Measurements from ENCODE around the gene CD164L2. TPM values are rescaled to one million over a fixed set of nuclear protein-coding genes. Genes with fewer than 3 reads are reported as not detected.

Gene CD164L2
- total RNA-seq, 1 experiment from 2014 or later, result 0.63 TPM

GRCh38 chr1:27366113-27366410, 17.1 kb downstream of the CD164L2 start:
- TF ChIP-seq CTCF (conservative IDR thresholded peaks at IDR 0.05) (no peak), EZH2 (IDR thresholded peaks at IDR 0.05; ENCODE audit: low read depth) (no peak)

DNA sequence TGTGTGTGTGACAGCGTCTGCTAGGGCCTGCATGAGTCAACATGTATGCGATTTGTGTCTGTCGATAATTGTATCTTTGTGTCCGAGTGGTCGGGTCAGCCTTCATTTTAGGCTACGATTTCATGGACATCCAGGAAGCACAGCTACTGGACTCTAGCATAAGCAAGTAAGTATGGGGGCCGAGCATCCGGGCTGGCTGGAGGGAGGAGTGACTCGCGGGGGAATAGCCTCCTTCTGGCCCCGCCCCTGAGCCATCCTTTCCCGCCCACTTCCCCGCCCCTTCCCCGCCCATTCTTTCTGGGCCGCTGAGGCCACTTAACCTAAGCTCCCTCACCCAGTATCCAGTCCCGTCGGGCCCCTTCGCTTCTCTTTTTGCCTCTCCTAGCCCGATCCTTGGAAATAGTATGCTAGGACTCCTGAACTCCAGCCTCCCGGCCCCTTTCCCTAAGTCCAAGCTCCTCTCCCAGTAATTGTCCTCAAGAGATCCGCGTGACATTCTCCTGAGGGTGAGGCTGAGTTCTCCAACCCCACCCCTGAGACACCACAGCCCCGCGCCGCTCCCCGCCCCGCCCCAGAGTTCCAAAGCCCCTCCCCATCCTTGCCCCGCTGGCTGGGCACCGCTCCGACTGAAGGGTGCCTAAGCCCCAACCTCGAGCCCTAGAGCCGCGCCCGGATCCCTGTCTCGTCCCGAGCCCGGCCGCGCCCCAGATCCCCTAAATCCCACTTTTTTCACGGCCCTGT, 17.6 kb downstream of the CD164L2 start:
- Histone ChIP-seq H3K4me3 (peak overlapping the region; percentile 70), H3K4me2 (peak overlapping the region; percentile 80), H3F3A (ENCODE audit: insufficient read depth, low read depth) (no peaks in the 10 kb centered on the region), H4K20me1 (ENCODE audit: insufficient read depth) (no peaks in the 10 kb centered on the region), H2AFZ (peak overlapping the region; percentile 79), H3K36me3 (ENCODE audit: low read depth) (no peaks in the 10 kb centered on the region), H3K27ac (no peak overlapping the region), H3K4me1 (replicated peaks; ENCODE audit: insufficient read depth) (peaks cover 9% of the 10 kb centered on the region; the same call in 1 of the 2 replicates), H3K79me2 (ENCODE audit: low read depth) (no peaks in the 10 kb centered on the region), H3K9me2 (ENCODE audit: insufficient read depth) (no peaks in the 10 kb centered on the region), H3K9me3 (ENCODE audit: insufficient read depth, low read depth) (no peaks in the 10 kb centered on the region), H3K27me3 (ENCODE audit: insufficient read depth, low read depth) (no peaks in the 10 kb centered on the region)
- CTCF ChIA-PET, result interaction anchor here (0.5 to 1.0 kb wide), 7 partner anchors 17 to 834 kb away, joined by 3 to 8 read pairs (median 5); partner anchors contain the start of gene CD164L2
- POLR2A ChIA-PET (ENCODE audit: unreplicated experiment), result interaction anchor here (0.5 to 1.0 kb wide), 5 partner anchors 19 to 723 kb away, joined by 4 to 24 read pairs (median 4); partner anchors contain the start of gene EYA3
- BruUV-seq (replicated peaks), result no TSS peak
- no peak for TF ChIP-seq EZH2 (IDR thresholded peaks at IDR 0.05; ENCODE audit: low read depth)
- intact Hi-C loops (cut with micrococcal nuclease; ENCODE audit: unreplicated experiment), result loop anchor here (1.0 to 5.0 kb wide), 3 partner anchors 17 to 43 kb away; partner anchors contain the start of genes CD164L2 and TMEM222
- peak; percentile 51 to 80 for DNase-seq

More at GRCh38 chr1:27366113-27366410, 17.1 kb downstream of the CD164L2 start:
- Histone ChIP-seq H3K36me3 (ENCODE audit: low read depth) (no peaks in the 10 kb centered on the region), H3K27ac (no peak overlapping the region), H3K79me2 (ENCODE audit: low read depth) (no peaks in the 10 kb centered on the region), H3F3A (ENCODE audit: insufficient read depth, low read depth) (no peaks in the 10 kb centered on the region), H3K4me2 (peak overlapping the region; percentile 80), H4K20me1 (ENCODE audit: insufficient read depth) (no peaks in the 10 kb centered on the region), H2AFZ (peak overlapping the region; percentile 79), H3K4me1 (replicated peaks; ENCODE audit: insufficient read depth) (peaks cover 9% of the 10 kb centered on the region; the same call in 1 of the 2 replicates), H3K27me3 (ENCODE audit: insufficient read depth, low read depth) (no peaks in the 10 kb centered on the region), H3K4me3 (peak overlapping the region; percentile 70), H3K9me2 (ENCODE audit: insufficient read depth) (no peaks in the 10 kb centered on the region), H3K9me3 (ENCODE audit: insufficient read depth, low read depth) (no peaks in the 10 kb centered on the region)
- peak in 1 of 2 experiments; percentile 81 for DNase-seq
- no TSS peak for BruUV-seq (replicated peaks)
- ChIA-PET POLR2A (ENCODE audit: unreplicated experiment) (interaction anchor here (0.5 to 1.0 kb wide), 5 partner anchors 19 to 723 kb away, joined by 4 to 24 read pairs (median 4); partner anchors contain the start of genes EYA3 and SYTL1), CTCF (interaction anchor here (0.6 to 1.1 kb wide), 7 partner anchors 12 to 835 kb away, joined by 3 to 8 read pairs (median 5); partner anchors contain the start of gene CD164L2)
- intact Hi-C loops (cut with micrococcal nuclease; ENCODE audit: unreplicated experiment), result loop anchor here (1.0 to 5.0 kb wide), 3 partner anchors 17 to 44 kb away; partner anchors contain the start of genes CD164L2 and TMEM222

- Histone ChIP-seq H4K20me1 (ENCODE audit: insufficient read depth) (no peaks in the 10 kb centered on the region), H3K9me2 (ENCODE audit: insufficient read depth) (no peaks in the 10 kb centered on the region), H3K36me3 (ENCODE audit: low read depth) (no peaks in the 10 kb centered on the region), H3K9me3 (ENCODE audit: insufficient read depth, low read depth) (no peaks in the 10 kb centered on the region), H2AFZ (no peak overlapping the region), H3F3A (ENCODE audit: insufficient read depth, low read depth) (no peaks in the 10 kb centered on the region), H3K27ac (no peak overlapping the region), H3K4me3 (peak overlapping the region; percentile 70; the same call in 1 of the 2 replicates), H3K27me3 (ENCODE audit: insufficient read depth, low read depth) (no peaks in the 10 kb centered on the region), H3K79me2 (ENCODE audit: low read depth) (no peaks in the 10 kb centered on the region), H3K4me1 (replicated peaks; ENCODE audit: insufficient read depth) (peaks cover 9% of the 10 kb centered on the region; the same call in 1 of the 2 replicates), H3K4me2 (peak overlapping the region; percentile 80)
- intact Hi-C loops (cut with micrococcal nuclease; ENCODE audit: unreplicated experiment), result loop anchor here (5.0 kb wide), 1 partner anchor 43 kb away; the partner anchor contains the start of gene TMEM222
- TSS peak; percentile 45 for BruUV-seq (replicated peaks)
- no peak for TF ChIP-seq EZH2 (IDR thresholded peaks at IDR 0.05; ENCODE audit: low read depth)
- no peak for TF ChIP-seq CTCF (conservative IDR thresholded peaks at IDR 0.05)
- ChIA-PET POLR2A (ENCODE audit: unreplicated experiment) (interaction anchor here (0.8 to 1.0 kb wide), 3 partner anchors 18 to 276 kb away, joined by 4 to 24 read pairs (median 4); no protein-coding TSS in a partner anchor), CTCF (interaction anchor here (0.5 to 0.8 kb wide), 3 partner anchors 82 to 493 kb away, joined by 3 to 6 read pairs (median 5); no protein-coding TSS in a partner anchor)
- DNase-seq, result no peak
These were observed 18.3 kb downstream of the CD164L2 start for GRCh38 chr1:27364696-27365371.
